Panc1 (cell line): Measurements from ENCODE around the gene ANP32B. TPM values are rescaled to one million over a fixed set of nuclear protein-coding genes. Genes with fewer than 3 reads are reported as not detected.

ENCODE experiments used
- ATAC-seq: fragments of 200-7000 bp; cut with Tn5 transposase; 2 replicates; pipeline ENCODE4 v1.9.1; 2020; ENCODE audit warnings: mild to moderate bottlenecking, moderate library complexity
- Bru-seq: library from RNA; stranded (reverse); fragments of 400-500 nt; gene quantifications from one replicate; lab custom pipeline; 2021; lab: Mats Ljungman, UMichigan
- BruChase-seq, 2 experiments: library from RNA; stranded (reverse); fragments of 400-500 nt; gene quantifications; one replicate each; lab custom pipeline; 2021; lab: Mats Ljungman, UMichigan
- BruUV-seq: library from RNA; stranded (reverse); fragments of 400-500 nt; replicated peaks from 2 replicates; lab custom pipeline; 2021; lab: Mats Ljungman, UMichigan
- CTCF ChIA-PET: fragments of 300-600 bp; sonication (Branson Sonifier 250); formaldehyde crosslinking; loops from one replicate; lab custom pipeline; 2022; ENCODE audit warnings: antibody characterized with exemption; lab: Charles Lee
- POLR2A ChIA-PET: fragments of 300-600 bp; sonication (Branson Sonifier 250); formaldehyde crosslinking; loops from one replicate; lab custom pipeline; 2022; ENCODE audit warnings: antibody characterized with exemption; lab: Charles Lee
- DNase-seq: peaks from one replicate; pipeline ENCODE4 v3.0.0-alpha.2; 2010; ENCODE audit warnings: low read depth, low spot score
- H3K27ac ChIP-seq: 2 replicates; pipeline ENCODE4 v1.5.1; 2011; ENCODE audit warnings: mild to moderate bottlenecking, low read length, inconsistent platforms
- H3K27me3 ChIP-seq: fragments of 200-500 bp; sonication (Bioruptor generic); 2 replicates; pipeline ENCODE4 v1.6.0; 2014; ENCODE audit warnings: low read length, inconsistent platforms; ENCODE audit not compliant: control insufficient read depth, insufficient read depth
- H3K36me3 ChIP-seq: fragments of 200-500 bp; sonication (Bioruptor generic); 2 replicates; pipeline ENCODE4 v1.5.1; 2014; ENCODE audit warnings: inconsistent platforms, mild to moderate bottlenecking, low read length, moderate library complexity; ENCODE audit not compliant: control insufficient read depth, insufficient read depth
- H3K4me1 ChIP-seq: 2 replicates; pipeline ENCODE4 v1.5.1; 2011; ENCODE audit warnings: inconsistent platforms, mild to moderate bottlenecking, low read length, moderate library complexity; ENCODE audit not compliant: control insufficient read depth, insufficient read depth
- H3K4me3 ChIP-seq, 2 experiments: 2 replicates each; pipeline ENCODE4 v1.5.1; 2011 to 2012; ENCODE audit warnings: low read depth in 2 of 2, low read length in 2 of 2, mild to moderate bottlenecking in 2 of 2, inconsistent platforms in 1 of 2, moderate library complexity in 1 of 2
- H3K9me3 ChIP-seq: fragments of 200-500 bp; sonication (Bioruptor generic); 2 replicates; pipeline ENCODE4 v1.5.1; 2014; ENCODE audit warnings: low read depth, mild to moderate bottlenecking, inconsistent platforms, low read length, moderate library complexity; ENCODE audit not compliant: control insufficient read depth, insufficient read depth
- POLR2AphosphoS5 ChIP-seq: IDR thresholded peaks from 2 replicates; pipeline ENCODE4 v1.6.1; 2012; ENCODE audit warnings: mild to moderate bottlenecking, low read depth, low read length, moderate library complexity
- SIN3A ChIP-seq: IDR thresholded peaks from 2 replicates; pipeline ENCODE4 v1.6.1; 2012; ENCODE audit warnings: low read depth, mild to moderate bottlenecking, low read length, moderate library complexity, borderline replicate concordance; ENCODE audit not compliant: insufficient read depth
- TCF7L2 ChIP-seq: IDR thresholded peaks from 2 replicates; pipeline ENCODE4 v1.6.1; 2011; ENCODE audit warnings: mild to moderate bottlenecking, low read depth, low read length, inconsistent platforms
- in situ Hi-C: cut with HindIII; loops from 2 replicates; pipeline ENCODE4 v1.10.0; 2016; ENCODE audit warnings: low sequenced_read_pairs, low pct_unique_long_range_greater_than_20kb
- intact Hi-C: fragments of 100-400 bp; cut with micrococcal nuclease; formaldehyde crosslinking; loops from one replicate; pipeline ENCODE4 v1.10.0; 2022; ENCODE audit not compliant: unreplicated experiment
- long read RNA-seq: library from polyadenylated mRNA; unstranded; transcript quantifications from one replicate; pipeline ENCODE4 v2.0.0, GENCODE V29; 2021; ENCODE audit not compliant: unreplicated experiment
- polyA plus RNA-seq: library from polyadenylated mRNA; unstranded; fragments of >200 nt; gene quantifications from one replicate; pipeline ENCODE4 v1.2.1, GENCODE V29; 2012; ENCODE audit warnings: missing spikeins; ENCODE audit not compliant: insufficient read length
- total RNA-seq: library from RNA; stranded (reverse); gene quantifications from one replicate; pipeline ENCODE4 v1.2.1, GENCODE V29; 2021; ENCODE audit not compliant: unreplicated experiment
- TF ChIP-seq, protein P1 (sequence below): fragments of 450-650 bp; IDR thresholded peaks from 2 replicates; pipeline ENCODE4 v1.5.1; 2017; ENCODE audit warnings: mild to moderate bottlenecking
- TF ChIP-seq, protein P2 (sequence below), 2 experiments: IDR thresholded peaks; 2 replicates each; pipeline ENCODE4 v1.6.1; 2011 to 2012; ENCODE audit warnings: low read depth in 2 of 2, control low read depth in 1 of 2, low read length in 1 of 2, mild to moderate bottlenecking in 1 of 2, moderate library complexity in 1 of 2; ENCODE audit not compliant: insufficient read depth in 1 of 2

Gene ANP32B
- 109 TPM for total RNA-seq
- 115 TPM for polyA plus RNA-seq
- Bru-seq, nascent RNA = percentile 97 among the genes with signal in this experiment
- percentile 90 among the genes with signal in this experiment for BruChase-seq, experiment 1, labeled RNA remaining after a 2-hour chase
- percentile 93 among the genes with signal in this experiment for BruChase-seq, experiment 2, labeled RNA remaining after a 6-hour chase
- long read RNA-seq, transcript ANP32B-201 (7 exons, 1,463 nt) = major isoform, 174 of 208 reads
- long read RNA-seq, partial matches to known transcripts = 15 of 208 reads
- long read RNA-seq, other reads (novel, unspliced or antisense) = 19 of 208 reads

DNA sequence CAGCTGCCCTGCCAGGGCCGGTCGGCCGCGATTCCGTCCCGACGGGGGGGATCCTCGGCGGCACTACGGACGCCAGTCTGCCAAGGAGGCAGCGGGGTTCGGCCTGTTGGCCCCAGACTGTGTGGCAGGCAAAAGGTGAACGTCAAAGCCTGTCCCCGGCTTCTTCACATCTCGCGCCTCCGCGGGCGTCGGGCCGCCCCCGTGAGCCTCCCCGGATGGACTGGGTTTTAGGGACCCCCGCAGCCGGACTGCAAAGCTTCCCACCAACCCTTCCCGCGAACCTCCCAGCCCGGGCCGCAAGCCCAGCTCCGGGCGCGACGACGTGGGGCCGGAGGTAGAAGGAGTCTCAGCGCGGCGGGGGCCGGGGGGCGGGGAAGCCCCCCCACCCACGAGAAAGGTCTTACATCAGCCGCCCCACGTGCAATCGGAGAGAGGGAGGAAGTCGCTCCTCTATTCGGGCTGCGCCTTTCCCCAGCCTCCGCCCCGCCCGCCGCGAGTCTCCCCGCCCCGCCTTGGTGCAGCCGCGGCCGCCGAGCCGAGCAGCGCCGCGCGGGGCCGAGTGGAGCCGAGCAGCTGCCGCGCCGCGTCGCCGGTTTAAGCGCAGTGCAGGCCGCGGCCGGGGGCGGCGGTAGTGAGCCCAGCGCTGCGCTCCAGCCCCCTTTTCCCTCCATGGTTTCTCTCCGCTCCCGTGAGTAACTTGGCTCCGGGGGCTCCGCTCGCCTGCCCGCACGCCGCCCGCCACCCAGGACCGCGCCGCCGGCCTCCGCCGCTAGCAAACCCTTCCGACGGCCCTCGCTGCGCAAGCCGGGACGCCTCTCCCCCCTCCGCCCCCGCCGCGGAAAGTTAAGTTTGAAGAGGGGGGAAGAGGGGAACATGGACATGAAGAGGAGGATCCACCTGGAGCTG is at the start of gene ANP32B:
Gene ANP32B (plus strand): TSS at position 659 of the 906 bp plus-strand sequence. CDS start 215 bp downstream, at position 874.
- H3K4me3 ChIP-seq = peak within 1 kb of the TSS; percentile 68
- TF ChIP-seq SIN3A (no peak), POLR2AphosphoS5 (peak; percentile 17; the same call in 1 of the 2 replicates)
- TF ChIP-seq, protein P1, sequence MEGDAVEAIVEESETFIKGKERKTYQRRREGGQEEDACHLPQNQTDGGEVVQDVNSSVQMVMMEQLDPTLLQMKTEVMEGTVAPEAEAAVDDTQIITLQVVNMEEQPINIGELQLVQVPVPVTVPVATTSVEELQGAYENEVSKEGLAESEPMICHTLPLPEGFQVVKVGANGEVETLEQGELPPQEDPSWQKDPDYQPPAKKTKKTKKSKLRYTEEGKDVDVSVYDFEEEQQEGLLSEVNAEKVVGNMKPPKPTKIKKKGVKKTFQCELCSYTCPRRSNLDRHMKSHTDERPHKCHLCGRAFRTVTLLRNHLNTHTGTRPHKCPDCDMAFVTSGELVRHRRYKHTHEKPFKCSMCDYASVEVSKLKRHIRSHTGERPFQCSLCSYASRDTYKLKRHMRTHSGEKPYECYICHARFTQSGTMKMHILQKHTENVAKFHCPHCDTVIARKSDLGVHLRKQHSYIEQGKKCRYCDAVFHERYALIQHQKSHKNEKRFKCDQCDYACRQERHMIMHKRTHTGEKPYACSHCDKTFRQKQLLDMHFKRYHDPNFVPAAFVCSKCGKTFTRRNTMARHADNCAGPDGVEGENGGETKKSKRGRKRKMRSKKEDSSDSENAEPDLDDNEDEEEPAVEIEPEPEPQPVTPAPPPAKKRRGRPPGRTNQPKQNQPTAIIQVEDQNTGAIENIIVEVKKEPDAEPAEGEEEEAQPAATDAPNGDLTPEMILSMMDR = peak; percentile 94
- no peaks in the 10 kb centered on the region for H3K9me3 ChIP-seq
- ATAC-seq (peak; percentile 88), DNase-seq (peak; percentile 33)
- peaks cover 20% of the 10 kb centered on the region for H3K4me1 ChIP-seq
- CTCF ChIA-PET = interaction anchor here (0.6 to 0.7 kb wide), 3 partner anchors 15 to 321 kb away, joined by 3 to 10 read pairs (median 4); no protein-coding TSS in a partner anchor
- H3K27ac ChIP-seq = peak within 1 kb of the TSS; percentile 87
- BruUV-seq = no TSS peak
- H3K27me3 ChIP-seq = no peaks in the 10 kb centered on the region
- no peaks in the 10 kb centered on the region; the same call in 1 of the 2 replicates for H3K36me3 ChIP-seq
- in situ Hi-C loops = no loop called here
- POLR2A ChIA-PET = interaction anchor here (0.5 to 0.6 kb wide), 2 partner anchors 104 to 384 kb away, joined by 3 to 4 read pairs; no protein-coding TSS in a partner anchor
- intact Hi-C loops = no loop called here

DNA sequence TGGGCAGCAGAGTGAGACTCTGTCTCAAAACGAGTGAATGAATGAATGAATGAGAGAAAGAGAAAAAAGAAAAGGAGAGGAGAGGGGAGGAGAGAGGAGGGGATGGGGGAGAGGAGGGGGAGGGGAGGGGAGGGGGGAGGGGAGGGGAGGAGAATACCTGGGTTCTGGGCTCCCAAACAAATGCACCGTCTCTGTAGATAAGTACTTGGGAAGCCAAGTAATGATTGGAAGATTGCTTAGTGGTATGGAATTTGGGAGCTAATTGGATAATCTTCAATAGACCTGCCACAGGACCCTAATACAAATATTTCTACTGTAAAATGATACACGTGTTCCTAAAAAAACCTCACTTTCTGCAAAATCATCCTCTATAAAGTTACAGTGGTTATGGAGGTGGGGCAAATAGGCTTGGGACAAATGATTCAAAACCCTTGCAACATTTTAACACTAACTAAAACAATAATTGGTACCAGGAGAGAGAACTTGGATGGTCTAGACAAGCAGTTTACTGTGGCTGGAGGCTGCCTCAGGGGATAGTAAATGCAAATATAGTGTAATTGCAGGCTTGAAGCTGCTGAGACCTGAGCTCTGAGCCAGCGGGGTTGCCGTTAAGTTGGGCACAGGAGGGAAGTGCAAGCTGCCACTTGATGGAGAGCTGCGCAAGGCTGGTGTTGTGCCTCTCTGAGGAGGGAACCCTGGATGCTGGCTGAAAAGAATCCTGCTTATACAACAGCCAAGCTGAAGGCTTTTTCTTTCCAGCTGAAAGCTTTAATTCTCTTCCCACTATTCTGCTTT is 48.6 kb upstream of the ANP32B start:
- no peaks in the 10 kb centered on the region for H3K4me1 ChIP-seq
- no peaks in the 10 kb centered on the region for H3K36me3 ChIP-seq
- no peak for DNase-seq
- CTCF ChIA-PET = no interaction called here
- H3K9me3 ChIP-seq = no peaks in the 10 kb centered on the region
- H3K27me3 ChIP-seq = peaks cover 7% of the 10 kb centered on the region
- intact Hi-C loops (no loop called here), in situ Hi-C loops (no loop called here)
- TF ChIP-seq, protein P2, sequence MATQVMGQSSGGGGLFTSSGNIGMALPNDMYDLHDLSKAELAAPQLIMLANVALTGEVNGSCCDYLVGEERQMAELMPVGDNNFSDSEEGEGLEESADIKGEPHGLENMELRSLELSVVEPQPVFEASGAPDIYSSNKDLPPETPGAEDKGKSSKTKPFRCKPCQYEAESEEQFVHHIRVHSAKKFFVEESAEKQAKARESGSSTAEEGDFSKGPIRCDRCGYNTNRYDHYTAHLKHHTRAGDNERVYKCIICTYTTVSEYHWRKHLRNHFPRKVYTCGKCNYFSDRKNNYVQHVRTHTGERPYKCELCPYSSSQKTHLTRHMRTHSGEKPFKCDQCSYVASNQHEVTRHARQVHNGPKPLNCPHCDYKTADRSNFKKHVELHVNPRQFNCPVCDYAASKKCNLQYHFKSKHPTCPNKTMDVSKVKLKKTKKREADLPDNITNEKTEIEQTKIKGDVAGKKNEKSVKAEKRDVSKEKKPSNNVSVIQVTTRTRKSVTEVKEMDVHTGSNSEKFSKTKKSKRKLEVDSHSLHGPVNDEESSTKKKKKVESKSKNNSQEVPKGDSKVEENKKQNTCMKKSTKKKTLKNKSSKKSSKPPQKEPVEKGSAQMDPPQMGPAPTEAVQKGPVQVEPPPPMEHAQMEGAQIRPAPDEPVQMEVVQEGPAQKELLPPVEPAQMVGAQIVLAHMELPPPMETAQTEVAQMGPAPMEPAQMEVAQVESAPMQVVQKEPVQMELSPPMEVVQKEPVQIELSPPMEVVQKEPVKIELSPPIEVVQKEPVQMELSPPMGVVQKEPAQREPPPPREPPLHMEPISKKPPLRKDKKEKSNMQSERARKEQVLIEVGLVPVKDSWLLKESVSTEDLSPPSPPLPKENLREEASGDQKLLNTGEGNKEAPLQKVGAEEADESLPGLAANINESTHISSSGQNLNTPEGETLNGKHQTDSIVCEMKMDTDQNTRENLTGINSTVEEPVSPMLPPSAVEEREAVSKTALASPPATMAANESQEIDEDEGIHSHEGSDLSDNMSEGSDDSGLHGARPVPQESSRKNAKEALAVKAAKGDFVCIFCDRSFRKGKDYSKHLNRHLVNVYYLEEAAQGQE (IDR thresholded peaks at IDR 0.05; ENCODE audit: insufficient read depth in 1 of 2, low read depth in 2 of 2, low read length in 1 of 2) = no peak
- TF ChIP-seq, protein P1 = no peak
- TF ChIP-seq POLR2AphosphoS5 (no peak), TCF7L2 (no peak), SIN3A (no peak)
- no TSS peak for BruUV-seq
- no peak overlapping the region for H3K27ac ChIP-seq
- POLR2A ChIA-PET = no interaction called here
- no peak for ATAC-seq
- no peak overlapping the region for H3K4me3 ChIP-seq
